Breast epithelium (tissue), 4 donors: ENCODE measurements around the gene NUP160. TPM values are rescaled to one million over a fixed set of nuclear protein-coding genes. Genes with fewer than 3 reads are reported as not detected.
"Not testable (repeated sequence)": the region's sequence is repeated elsewhere in the genome, so short reads cannot be mapped to it uniquely, and the experiment has no call there.

Experiments used
- DNase-seq, 2 donors: peaks; one replicate each; pipeline ENCODE4 v3.0.0-alpha.2; 2019; ENCODE audit warnings: low spot score in 2 of 2
- H3K27ac ChIP-seq, 2 donors: fragments of 200-600 bp; sonication (generic) in 1 of 2; one replicate each; pipeline ENCODE4 v1.5.1; 2016 to 2019; ENCODE audit warnings: mild to moderate bottlenecking in 1 of 2
- H3K27me3 ChIP-seq, 2 donors: fragments of 200-600 bp; sonication (generic) in 1 of 2; one replicate each; pipeline versions ENCODE4 v1.5.1 to v1.6.0; 2017 to 2019; ENCODE audit warnings: control low read depth in 1 of 2, mild to moderate bottlenecking in 1 of 2
- H3K36me3 ChIP-seq: fragments of 200-600 bp; one replicate; pipeline ENCODE4 v1.5.1; 2019
- H3K4me1 ChIP-seq, 2 donors: fragments of 200-600 bp; sonication (generic); one replicate each; pipeline ENCODE4 v1.5.1; 2016 to 2019; ENCODE audit warnings: control low read depth in 1 of 2
- H3K4me3 ChIP-seq, 3 donors: fragments of 200-600 bp; sonication (generic); 1 replicate in 2 of 3; 2 replicates in 1 of 3; pipeline ENCODE4 v1.5.1; 2016 to 2019; ENCODE audit warnings: mild to moderate bottlenecking in 3 of 3, moderate library complexity in 2 of 3
- H3K9me3 ChIP-seq, 2 donors: fragments of 200-600 bp; sonication (generic) in 1 of 2; one replicate each; pipeline ENCODE4 v1.5.1; 2016 to 2019; ENCODE audit warnings: control low read depth in 1 of 2
- CTCF ChIP-seq, 3 donors: fragments of 450-650 bp; IDR thresholded peaks; one replicate each; pipeline ENCODE4 v1.5.1; 2016 to 2017; ENCODE audit warnings: antibody characterized with exemption in 3 of 3, mild to moderate bottlenecking in 3 of 3, moderate library complexity in 3 of 3
- POLR2A ChIP-seq: fragments of 450-650 bp; IDR thresholded peaks from one replicate; pipeline ENCODE4 v1.6.1; 2016; ENCODE audit warnings: antibody characterized with exemption, mild to moderate bottlenecking, moderate library complexity
- POLR2AphosphoS5 ChIP-seq, 3 donors: sonication (generic); formaldehyde crosslinking; IDR thresholded peaks; one replicate each; pipeline ENCODE4 v1.6.1; 2017; ENCODE audit warnings: antibody characterized with exemption in 3 of 3
- intact Hi-C: fragments of 100-400 bp; cut with DNase I; formaldehyde crosslinking; loops from one replicate; pipeline ENCODE4 v1.15.1; 2023; ENCODE audit warnings: low total_unique reads
- total RNA-seq, 3 donors: library from RNA; depleted of rRNA; stranded (reverse); fragments of >200 nt; gene quantifications; one replicate each; pipeline ENCODE4 v1.1.0, GENCODE V29; 2016

NUP160 gene
- total RNA-seq, 3 donors from 2014 or later = 28.2 to 41.4 (median 40.6) TPM

- no peaks in the 10 kb centered on the region for H3K4me1 ChIP-seq
- DNase-seq = no peak
Observed at GRCh38 chr11:47867823-47868222, 19.7 kb upstream of the NUP160 start.

GRCh38 chr11:47866892-47867291, 18.7 kb upstream of the NUP160 start:
- intact Hi-C loops, H3K36me3 ChIP-seq, H3K4me1 ChIP-seq: not testable (repeated sequence)

More at GRCh38 chr11:47867823-47868222, 19.7 kb upstream of the NUP160 start:
- no peak for TF ChIP-seq POLR2A
- TF ChIP-seq CTCF (IDR thresholded peaks at IDR 0.05) = no peak
- no peak for TF ChIP-seq POLR2AphosphoS5 (IDR thresholded peaks at IDR 0.05)
- Histone ChIP-seq H3K27me3 (no peaks in the 10 kb centered on the region), H3K36me3 (no peaks in the 10 kb centered on the region), H3K4me3 (no peak overlapping the region), H3K9me3 (no peaks in the 10 kb centered on the region), H3K27ac (no peak overlapping the region)
- intact Hi-C loops = no loop called here

GRCh38 chr11:47864901-47865300, 16.8 kb upstream of the NUP160 start:
- intact Hi-C loops = no loop called here
- H3K36me3 ChIP-seq = no peaks in the 10 kb centered on the region
- no peaks in the 10 kb centered on the region for H3K27me3 ChIP-seq
- peak overlapping the region in 1 of 2 donors; percentile 25 for H3K27ac ChIP-seq
- TF ChIP-seq POLR2A = no peak
- TF ChIP-seq CTCF (IDR thresholded peaks at IDR 0.05) = no peak
- no peak for TF ChIP-seq POLR2AphosphoS5 (IDR thresholded peaks at IDR 0.05)
- H3K9me3 ChIP-seq = no peaks in the 10 kb centered on the region
- DNase-seq = no peak
- no peaks in the 10 kb centered on the region for H3K4me1 ChIP-seq
- H3K4me3 ChIP-seq = no peak overlapping the region

More at GRCh38 chr11:47866892-47867291, 18.7 kb upstream of the NUP160 start:
- H3K27ac ChIP-seq, H3K4me3 ChIP-seq, DNase-seq, H3K27me3 ChIP-seq, H3K9me3 ChIP-seq: not testable (repeated sequence)

- intact Hi-C loops = no loop called here
- no peaks in the 10 kb centered on the region for H3K4me1 ChIP-seq
- H3K36me3 ChIP-seq = no peaks in the 10 kb centered on the region
- TF ChIP-seq POLR2A = no peak
- no peak for TF ChIP-seq CTCF (IDR thresholded peaks at IDR 0.05)
- no peak for TF ChIP-seq POLR2AphosphoS5 (IDR thresholded peaks at IDR 0.05)
- no peak for DNase-seq
- H3K27me3 ChIP-seq = no peaks in the 10 kb centered on the region
- H3K9me3 ChIP-seq = no peaks in the 10 kb centered on the region
- H3K27ac ChIP-seq = no peak overlapping the region
- H3K4me3 ChIP-seq = no peak overlapping the region
Observed at GRCh38 chr11:47863898-47864430, 15.8 kb upstream of the NUP160 start.

- Histone ChIP-seq H3K36me3 (no peaks in the 10 kb centered on the region), H3K9me3 (no peaks in the 10 kb centered on the region), H3K27ac (no peak overlapping the region), H3K4me3 (no peak overlapping the region), H3K27me3 (no peaks in the 10 kb centered on the region), H3K4me1 (no peaks in the 10 kb centered on the region)
- no peak for DNase-seq
- intact Hi-C loops = no loop called here
- TF ChIP-seq POLR2A (no peak), CTCF (IDR thresholded peaks at IDR 0.05) (no peak), POLR2AphosphoS5 (IDR thresholded peaks at IDR 0.05) (no peak)
Observed at GRCh38 chr11:47863189-47863897, 15.2 kb upstream of the NUP160 start.
